Ovary (tissue), 3 donors: ENCODE measurements around the gene MEGF8.

Source experiments
- CTCF ChIP-seq, 3 donors: fragments of 450-650 bp in 2 of 3; fragments of 200-600 bp in 1 of 3; IDR thresholded peaks; one replicate each; pipeline versions ENCODE4 v1.5.1 to v1.8.0; 2016 to 2022; ENCODE audit warnings: antibody characterized with exemption in 3 of 3, mild to moderate bottlenecking in 1 of 3
- EP300 ChIP-seq: sonication (generic); formaldehyde crosslinking; IDR thresholded peaks from one replicate; pipeline ENCODE4 v1.6.1; 2017; ENCODE audit warnings: antibody characterized with exemption
- POLR2A ChIP-seq: fragments of 450-650 bp; IDR thresholded peaks from one replicate; pipeline ENCODE4 v1.6.1; 2017; ENCODE audit warnings: antibody characterized with exemption, mild to moderate bottlenecking, moderate library complexity
- donor health status: DM: no; HTN: no; CAD: no.

GRCh38 chr19:42370068-42370520 lies 44.7 kb downstream of the MEGF8 start:
- TF ChIP-seq CTCF (IDR thresholded peaks at IDR 0.05) (no peak), POLR2A (no peak), EP300 (no peak)
